H9 (cell line): Measurements from ENCODE around the gene TRIM38. TPM values are rescaled to one million over a fixed set of nuclear protein-coding genes. Genes with fewer than 3 reads are reported as not detected.

ENCODE experiments used
- DNase-seq: peaks from one replicate; pipeline ENCODE4 v3.0.0-alpha.2; 2017
- H2AFZ ChIP-seq: one replicate; pipeline ENCODE4 v1.6.1; 2013; ENCODE audit warnings: mild to moderate bottlenecking, low read length, control low read depth, moderate library complexity
- H2AK5ac ChIP-seq: 2 replicates; pipeline ENCODE4 v1.6.1; 2013; ENCODE audit warnings: low read length, control low read depth, mixed read lengths; ENCODE audit not compliant: insufficient read length
- H2BK120ac ChIP-seq: one replicate; pipeline ENCODE4 v1.6.1; 2013; ENCODE audit warnings: low read depth, mild to moderate bottlenecking, low read length, control low read depth, inconsistent platforms; ENCODE audit not compliant: poor library complexity, severe bottlenecking
- H2BK12ac ChIP-seq: 2 replicates; pipeline ENCODE4 v1.6.1; 2013; ENCODE audit warnings: low read length, control low read depth, mixed read lengths, low read depth; ENCODE audit not compliant: insufficient read length
- H2BK15ac ChIP-seq: 2 replicates; pipeline ENCODE4 v1.6.1; 2013; ENCODE audit warnings: low read depth, low read length, control low read depth
- H2BK20ac ChIP-seq: one replicate; pipeline ENCODE4 v1.6.1; 2013; ENCODE audit warnings: low read depth, mild to moderate bottlenecking, low read length, control low read depth, inconsistent platforms; ENCODE audit not compliant: poor library complexity, severe bottlenecking
- H2BK5ac ChIP-seq: 2 replicates; pipeline ENCODE4 v1.6.1; 2013; ENCODE audit warnings: low read length, control low read depth, mixed read lengths; ENCODE audit not compliant: insufficient read length
- H3K14ac ChIP-seq: 2 replicates; pipeline ENCODE4 v1.6.1; 2013; ENCODE audit warnings: low read length, control low read depth; ENCODE audit not compliant: insufficient read depth
- H3K18ac ChIP-seq: 2 replicates; pipeline ENCODE4 v1.6.1; 2013; ENCODE audit warnings: low read depth, mild to moderate bottlenecking, mixed read lengths, low read length, control low read depth; ENCODE audit not compliant: insufficient read length
- H3K23ac ChIP-seq: 2 replicates; pipeline ENCODE4 v1.6.1; 2013; ENCODE audit warnings: low read length, control low read depth, mixed read lengths, low read depth; ENCODE audit not compliant: insufficient read length
- H3K23me2 ChIP-seq: 2 replicates; pipeline ENCODE4 v1.6.1; 2013; ENCODE audit warnings: low read depth, mild to moderate bottlenecking, mixed read lengths, low read length, control low read depth; ENCODE audit not compliant: insufficient read length, poor library complexity, severe bottlenecking
- H3K27ac ChIP-seq: 2 replicates; pipeline ENCODE4 v1.5.1; 2013; ENCODE audit warnings: low read length, control low read depth, mixed read lengths, low read depth; ENCODE audit not compliant: insufficient read length
- H3K27me3 ChIP-seq: 2 replicates; pipeline ENCODE4 v1.6.1; 2013; ENCODE audit warnings: low read length, control low read depth, inconsistent platforms; ENCODE audit not compliant: insufficient read depth
- H3K4ac ChIP-seq: 2 replicates; pipeline ENCODE4 v1.6.1; 2013; ENCODE audit warnings: low read depth, mild to moderate bottlenecking, control low read depth, inconsistent platforms, low read length, moderate library complexity
- H3K4me1 ChIP-seq: 2 replicates; pipeline ENCODE4 v1.6.1; 2013; ENCODE audit warnings: low read length, control low read depth, inconsistent platforms; ENCODE audit not compliant: insufficient read depth
- H3K4me2 ChIP-seq: 2 replicates; pipeline ENCODE4 v1.6.1; 2013; ENCODE audit warnings: low read length, control low read depth, mixed read lengths; ENCODE audit not compliant: insufficient read length, insufficient read depth
- H3K56ac ChIP-seq: 2 replicates; pipeline ENCODE4 v1.6.1; 2013; ENCODE audit warnings: low read depth, mild to moderate bottlenecking, mixed read lengths, low read length, control low read depth; ENCODE audit not compliant: insufficient read length
- H3K79me1 ChIP-seq: 2 replicates; pipeline ENCODE4 v1.6.1; 2013; ENCODE audit warnings: low read depth, mild to moderate bottlenecking, moderate library complexity, low read length, control low read depth, inconsistent platforms; ENCODE audit not compliant: insufficient read depth, poor library complexity, severe bottlenecking
- H3K79me2 ChIP-seq: 2 replicates; pipeline ENCODE4 v1.6.1; 2013; ENCODE audit warnings: low read length, control low read depth, inconsistent platforms; ENCODE audit not compliant: insufficient read depth
- H3K9ac ChIP-seq: 2 replicates; pipeline ENCODE4 v1.6.1; 2013; ENCODE audit warnings: low read length, control low read depth, mixed read lengths; ENCODE audit not compliant: insufficient read length; ENCODE audit errors: extremely low read depth
- H3K9me3 ChIP-seq: one replicate; pipeline ENCODE4 v1.6.1; 2013; ENCODE audit warnings: low read depth, low read length, inconsistent platforms; ENCODE audit not compliant: control insufficient read depth
- H3T11ph ChIP-seq: one replicate; pipeline ENCODE4 v1.6.1; 2013; ENCODE audit warnings: mild to moderate bottlenecking, low read length, control low read depth, inconsistent platforms
- H4K20me1 ChIP-seq: one replicate; pipeline ENCODE4 v1.6.1; 2013; ENCODE audit not compliant: control insufficient read depth, insufficient read length, insufficient read depth
- H4K5ac ChIP-seq: 2 replicates; pipeline ENCODE4 v1.6.1; 2013; ENCODE audit warnings: low read depth, mild to moderate bottlenecking, mixed read lengths, low read length, control low read depth; ENCODE audit not compliant: insufficient read length
- H4K8ac ChIP-seq: replicated peaks from 2 replicates; pipeline ENCODE4 v1.6.1; 2013; ENCODE audit warnings: low read length, control low read depth, mixed read lengths, low read depth; ENCODE audit not compliant: insufficient read length
- H4K91ac ChIP-seq: 2 replicates; pipeline ENCODE4 v1.6.1; 2013; ENCODE audit warnings: low read depth, mild to moderate bottlenecking, moderate library complexity, mixed read lengths, low read length, control low read depth; ENCODE audit not compliant: insufficient read length
- H3K27ac Mint-ChIP-seq, 3 experiments: 2 replicates in 2 of 3; 3 replicates in 1 of 3; pipeline ENCODE4 v1.8.0; 2020 to 2021; ENCODE audit warnings: mixed read lengths in 3 of 3, mild to moderate bottlenecking in 1 of 3, moderate library complexity in 1 of 3
- H3K27me3 Mint-ChIP-seq: 2 replicates; pipeline ENCODE4 v1.8.0; 2021; ENCODE audit warnings: low read depth, mild to moderate bottlenecking, moderate library complexity, mixed read lengths
- H3K36me3 Mint-ChIP-seq, 3 experiments: 2 replicates in 2 of 3; 3 replicates in 1 of 3; pipeline ENCODE4 v1.8.0; 2020 to 2021; ENCODE audit warnings: low read depth in 3 of 3, mixed read lengths in 3 of 3; ENCODE audit not compliant: insufficient read depth in 1 of 3
- H3K4me1 Mint-ChIP-seq, 2 experiments: 2 replicates each; pipeline ENCODE4 v1.8.0; 2020; ENCODE audit warnings: mixed read lengths in 2 of 2
- H3K4me3 Mint-ChIP-seq, 2 experiments: 2 replicates in 1 of 2; 3 replicates in 1 of 2; pipeline ENCODE4 v1.8.0; 2020 to 2021; ENCODE audit warnings: mild to moderate bottlenecking in 2 of 2, mixed read lengths in 2 of 2, moderate library complexity in 1 of 2
- H3K9me3 Mint-ChIP-seq, 2 experiments: 2 replicates in 1 of 2; 3 replicates in 1 of 2; pipeline ENCODE4 v1.8.0; 2020; ENCODE audit warnings: mild to moderate bottlenecking in 2 of 2, mixed read lengths in 2 of 2, moderate library complexity in 1 of 2
- CTCF ChIP-seq: fragments of 200-600 bp; sonication (generic); conservative IDR thresholded peaks from 3 replicates; pipeline ENCODE4 v1.8.0; 2021; ENCODE audit warnings: antibody characterized with exemption, mild to moderate bottlenecking
- WGBS: extraction: QIAGEN DNeasy Blood & Tissue Kit; methylation state at CpG from one replicate; pipeline ENCODE4 v1.1.7; 2013; ENCODE audit warnings: missing lambda C conversion rate, low lambda C conversion rate, mixed read lengths; ENCODE audit not compliant: insufficient read length; ENCODE audit errors: extremely low coverage; 5-methylcytosine and 5-hydroxymethylcytosine counted together
- total RNA-seq: library from RNA; stranded (reverse); gene quantifications from 2 replicates; pipeline ENCODE4 v1.2.1, GENCODE V29; 2021

Gene TRIM38
- total RNA-seq, 1 experiment from 2014 or later, result 0.61 TPM

- no peak for DNase-seq
- Histone ChIP-seq H3K23me2 (no peaks in the 10 kb centered on the region), H3K79me2 (no peaks in the 10 kb centered on the region), H3K4ac (no peak overlapping the region), H2BK5ac (no peak overlapping the region), H2BK15ac (no peak overlapping the region), H4K5ac (no peak overlapping the region), H3K23ac (no peak overlapping the region), H2BK120ac (no peak overlapping the region), H3K27me3 (no peaks in the 10 kb centered on the region), H4K8ac (no peak overlapping the region), H3K9me3 (no peaks in the 10 kb centered on the region), H2AK5ac (no peak overlapping the region), H3K27ac (no peak overlapping the region), H3K79me1 (no peaks in the 10 kb centered on the region), H2BK20ac (no peak overlapping the region), H2AFZ (no peak overlapping the region), H3K56ac (no peak overlapping the region), H3K18ac (no peak overlapping the region), H3K9ac (no peak overlapping the region), H3T11ph (no peak overlapping the region), H3K4me1 (no peaks in the 10 kb centered on the region), H3K14ac (no peak overlapping the region), H4K20me1 (no peaks in the 10 kb centered on the region), H3K4me2 (no peak overlapping the region), H2BK12ac (no peak overlapping the region), H4K91ac (no peak overlapping the region)
- Mint-ChIP-seq H3K9me3 (peaks cover 12% of the 10 kb centered on the region in 2 experiments), H3K36me3 (peaks cover 4 to 14% (median 10%) of the 10 kb centered on the region in 3 experiments; a peak in 6 of 7 replicates), H3K4me1 (no peaks in the 10 kb centered on the region), H3K27me3 (no peaks in the 10 kb centered on the region; the same call in 1 of the 2 replicates), H3K27ac (no peak overlapping the region), H3K4me3 (no peak overlapping the region)
- no peak for TF ChIP-seq CTCF
- WGBS, result no CpG with 5 or more reads among the region's 1 CpG
These were observed 12.9 kb upstream of the TRIM38 start for GRCh38 chr6:25949695-25950094.
